Keratinocyte (primary cell): Measurements from ENCODE around the gene MTMR11.

ENCODE experiments used
- EZH2 ChIP-seq: IDR thresholded peaks from one replicate; pipeline ENCODE4 v1.6.1; 2012; ENCODE audit warnings: inconsistent platforms, mild to moderate bottlenecking, low read length, moderate library complexity
- TF ChIP-seq, protein P1 (sequence below), 3 experiments: IDR thresholded peaks in 1 of 3; conservative IDR thresholded peaks in 1 of 3; optimal IDR thresholded peaks in 1 of 3; 2 replicates in 2 of 3; 3 replicates in 1 of 3; pipeline versions ENCODE3 to v1.5.1; 2011; ENCODE audit warnings: low read length in 3 of 3, mild to moderate bottlenecking in 3 of 3, moderate library complexity in 2 of 3, control low read depth in 1 of 3, inconsistent platforms in 1 of 3; ENCODE audit not compliant: insufficient read depth in 2 of 3; ENCODE audit errors: extremely low read depth in 1 of 3

DNA sequence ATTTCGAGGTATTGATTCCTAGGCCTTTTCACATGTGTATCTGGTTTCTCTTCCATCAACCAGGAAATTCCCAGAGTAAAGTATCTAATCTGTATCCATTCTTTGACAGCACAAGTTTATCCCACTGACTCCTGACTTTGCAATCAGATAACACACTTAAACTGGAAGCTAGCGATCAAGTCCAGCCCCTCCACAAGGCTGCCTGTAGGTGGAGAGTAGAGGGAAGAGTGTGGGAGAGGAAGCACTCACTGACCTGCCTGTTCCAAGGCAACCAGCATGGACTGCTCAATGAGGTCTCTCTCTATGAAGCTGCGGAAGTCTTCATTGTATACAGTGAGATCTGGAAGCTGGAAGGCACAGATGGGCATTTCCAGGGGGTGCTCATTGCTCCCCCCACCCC lies 30.4 kb upstream of the MTMR11 start:
- TF ChIP-seq, protein P1, sequence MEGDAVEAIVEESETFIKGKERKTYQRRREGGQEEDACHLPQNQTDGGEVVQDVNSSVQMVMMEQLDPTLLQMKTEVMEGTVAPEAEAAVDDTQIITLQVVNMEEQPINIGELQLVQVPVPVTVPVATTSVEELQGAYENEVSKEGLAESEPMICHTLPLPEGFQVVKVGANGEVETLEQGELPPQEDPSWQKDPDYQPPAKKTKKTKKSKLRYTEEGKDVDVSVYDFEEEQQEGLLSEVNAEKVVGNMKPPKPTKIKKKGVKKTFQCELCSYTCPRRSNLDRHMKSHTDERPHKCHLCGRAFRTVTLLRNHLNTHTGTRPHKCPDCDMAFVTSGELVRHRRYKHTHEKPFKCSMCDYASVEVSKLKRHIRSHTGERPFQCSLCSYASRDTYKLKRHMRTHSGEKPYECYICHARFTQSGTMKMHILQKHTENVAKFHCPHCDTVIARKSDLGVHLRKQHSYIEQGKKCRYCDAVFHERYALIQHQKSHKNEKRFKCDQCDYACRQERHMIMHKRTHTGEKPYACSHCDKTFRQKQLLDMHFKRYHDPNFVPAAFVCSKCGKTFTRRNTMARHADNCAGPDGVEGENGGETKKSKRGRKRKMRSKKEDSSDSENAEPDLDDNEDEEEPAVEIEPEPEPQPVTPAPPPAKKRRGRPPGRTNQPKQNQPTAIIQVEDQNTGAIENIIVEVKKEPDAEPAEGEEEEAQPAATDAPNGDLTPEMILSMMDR (optimal IDR thresholded peaks at IDR 0.05 in 1 of 3, IDR thresholded peaks at IDR 0.05 in 1 of 3, conservative IDR thresholded peaks at IDR 0.05 in 1 of 3; ENCODE audit: extremely low read depth in 1 of 3, insufficient read depth in 2 of 3, low read length in 3 of 3): no peak
- no peak for TF ChIP-seq EZH2
